Omental fat pad (tissue), 4 donors: Measurements from ENCODE around the gene KLHL25. TPM values are rescaled to one million over a fixed set of nuclear protein-coding genes. Genes with fewer than 3 reads are reported as not detected.
A peak's percentile ranks its signal among the peaks of the same experiment; 100 is the strongest.

Experiments used
- ATAC-seq: fragments of 150-250 bp; one replicate; pipeline ENCODE4 v1.9.1; 2016; ENCODE audit warnings: mild to moderate bottlenecking, moderate library complexity; ENCODE audit not compliant: low FRiP score
- DNase-seq: peaks from one replicate; pipeline ENCODE4 v3.0.0-alpha.2; 2019; ENCODE audit warnings: low spot score
- total RNA-seq, 4 donors: library from RNA; depleted of rRNA; stranded (reverse); fragments of >200 nt; gene quantifications; one replicate each; pipeline ENCODE4 v1.1.0, GENCODE V29; 2016
- TF ChIP-seq, protein P1 (sequence below), 3 donors: fragments of 450-650 bp; IDR thresholded peaks; one replicate each; pipeline ENCODE4 v1.5.1; 2016 to 2017; ENCODE audit warnings: antibody characterized with exemption in 3 of 3, mild to moderate bottlenecking in 3 of 3, moderate library complexity in 2 of 3

The KLHL25 gene
- total RNA-seq, 4 donors from 2014 or later, result 12.0 to 45.8 (median 22.3) TPM

DNA sequence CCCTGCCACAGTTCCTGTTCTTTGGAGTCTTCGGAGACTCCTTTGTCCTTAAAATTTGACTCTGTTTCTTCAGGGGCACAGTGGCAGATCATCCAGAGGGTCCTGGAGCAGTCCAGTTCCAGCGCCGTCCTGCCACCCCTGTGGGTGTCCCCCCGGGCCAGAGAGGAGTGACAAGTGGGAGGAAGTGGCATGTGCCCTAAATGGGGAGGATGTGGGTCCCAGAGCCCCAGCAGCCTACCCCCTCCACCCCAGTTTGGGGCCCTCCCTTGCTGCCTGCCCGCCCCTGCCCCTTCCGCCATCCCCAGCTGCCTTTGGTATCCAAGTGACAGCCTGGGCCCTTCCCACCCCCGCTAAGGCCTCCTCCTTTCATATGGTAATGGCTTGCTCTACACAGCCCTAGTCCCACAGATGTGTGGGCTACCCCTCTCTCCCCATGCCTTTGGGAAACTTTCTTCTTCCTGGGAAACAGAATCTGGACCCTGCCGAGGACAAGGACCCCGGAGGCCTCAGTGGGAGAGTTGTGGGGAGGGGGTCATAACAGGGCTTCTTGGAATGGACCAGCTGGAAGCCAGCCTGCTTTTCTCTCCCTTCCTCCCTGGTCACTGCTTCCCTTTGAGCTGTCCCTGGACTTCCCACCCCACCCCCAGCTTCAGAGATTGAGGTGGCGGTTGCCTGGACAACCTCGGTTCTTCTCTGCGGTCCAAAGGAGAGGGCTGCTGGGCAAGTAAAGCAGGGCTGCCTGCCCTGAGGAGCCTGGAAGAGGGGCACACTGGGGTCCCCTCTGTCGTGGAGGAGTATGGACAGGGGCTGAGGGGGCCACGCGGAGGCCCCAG lies 43.2 kb downstream of the KLHL25 start:
- TF ChIP-seq, protein P1, sequence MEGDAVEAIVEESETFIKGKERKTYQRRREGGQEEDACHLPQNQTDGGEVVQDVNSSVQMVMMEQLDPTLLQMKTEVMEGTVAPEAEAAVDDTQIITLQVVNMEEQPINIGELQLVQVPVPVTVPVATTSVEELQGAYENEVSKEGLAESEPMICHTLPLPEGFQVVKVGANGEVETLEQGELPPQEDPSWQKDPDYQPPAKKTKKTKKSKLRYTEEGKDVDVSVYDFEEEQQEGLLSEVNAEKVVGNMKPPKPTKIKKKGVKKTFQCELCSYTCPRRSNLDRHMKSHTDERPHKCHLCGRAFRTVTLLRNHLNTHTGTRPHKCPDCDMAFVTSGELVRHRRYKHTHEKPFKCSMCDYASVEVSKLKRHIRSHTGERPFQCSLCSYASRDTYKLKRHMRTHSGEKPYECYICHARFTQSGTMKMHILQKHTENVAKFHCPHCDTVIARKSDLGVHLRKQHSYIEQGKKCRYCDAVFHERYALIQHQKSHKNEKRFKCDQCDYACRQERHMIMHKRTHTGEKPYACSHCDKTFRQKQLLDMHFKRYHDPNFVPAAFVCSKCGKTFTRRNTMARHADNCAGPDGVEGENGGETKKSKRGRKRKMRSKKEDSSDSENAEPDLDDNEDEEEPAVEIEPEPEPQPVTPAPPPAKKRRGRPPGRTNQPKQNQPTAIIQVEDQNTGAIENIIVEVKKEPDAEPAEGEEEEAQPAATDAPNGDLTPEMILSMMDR (IDR thresholded peaks at IDR 0.05), result no peak
- DNase-seq, result peak; percentile 22
- no peak for ATAC-seq

DNA sequence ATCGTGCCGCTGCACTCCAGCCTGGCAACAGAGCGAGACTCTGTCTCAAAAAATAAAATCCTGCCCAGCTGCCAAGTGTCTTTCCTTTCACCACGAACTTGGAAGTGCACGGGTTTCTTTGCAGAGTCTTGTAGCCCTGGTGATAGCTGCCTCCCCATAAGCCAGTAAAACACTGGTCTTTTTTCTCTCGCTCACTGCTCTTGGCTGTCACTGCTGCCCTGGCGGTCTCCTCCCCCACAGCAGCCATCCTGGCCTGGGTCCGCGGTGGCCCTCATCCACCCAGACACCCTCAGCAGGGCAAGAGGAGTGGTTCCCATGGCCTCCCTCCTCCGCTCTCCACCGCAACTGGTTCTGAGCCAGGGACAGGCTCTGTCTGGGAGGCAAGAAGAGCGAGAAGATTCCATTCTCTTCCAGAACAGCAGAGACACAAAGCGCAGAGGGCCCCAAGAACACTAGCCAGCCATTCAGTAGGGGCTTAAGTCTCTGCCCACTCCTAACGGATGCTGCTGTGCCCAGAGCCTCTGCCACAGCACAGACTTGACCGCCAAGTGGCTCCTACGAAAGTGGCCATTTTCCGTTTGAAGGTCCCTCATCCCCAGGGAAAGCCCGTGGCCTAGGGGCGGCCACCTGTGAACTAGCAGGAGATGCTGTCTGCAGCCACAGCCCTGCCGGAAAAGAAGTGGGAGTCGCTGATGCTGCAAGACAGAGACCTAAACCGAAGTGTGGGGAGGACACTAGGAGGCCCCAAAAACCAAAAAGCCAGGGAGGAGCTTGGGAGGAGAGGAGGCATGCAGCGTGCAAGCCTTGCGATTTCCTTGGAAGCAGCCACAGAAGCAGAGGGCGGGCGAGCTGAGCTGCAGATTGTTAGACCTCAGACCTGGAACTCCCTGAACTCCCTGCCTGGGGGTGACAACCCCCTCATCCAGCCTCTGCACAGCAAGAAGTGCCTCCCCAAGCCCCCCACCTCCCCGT lies 44.1 kb downstream of the KLHL25 start:
- ATAC-seq (peak; percentile 15), DNase-seq (peak; percentile 21)
- TF ChIP-seq, protein P1 (IDR thresholded peaks at IDR 0.05), result no peak

DNA sequence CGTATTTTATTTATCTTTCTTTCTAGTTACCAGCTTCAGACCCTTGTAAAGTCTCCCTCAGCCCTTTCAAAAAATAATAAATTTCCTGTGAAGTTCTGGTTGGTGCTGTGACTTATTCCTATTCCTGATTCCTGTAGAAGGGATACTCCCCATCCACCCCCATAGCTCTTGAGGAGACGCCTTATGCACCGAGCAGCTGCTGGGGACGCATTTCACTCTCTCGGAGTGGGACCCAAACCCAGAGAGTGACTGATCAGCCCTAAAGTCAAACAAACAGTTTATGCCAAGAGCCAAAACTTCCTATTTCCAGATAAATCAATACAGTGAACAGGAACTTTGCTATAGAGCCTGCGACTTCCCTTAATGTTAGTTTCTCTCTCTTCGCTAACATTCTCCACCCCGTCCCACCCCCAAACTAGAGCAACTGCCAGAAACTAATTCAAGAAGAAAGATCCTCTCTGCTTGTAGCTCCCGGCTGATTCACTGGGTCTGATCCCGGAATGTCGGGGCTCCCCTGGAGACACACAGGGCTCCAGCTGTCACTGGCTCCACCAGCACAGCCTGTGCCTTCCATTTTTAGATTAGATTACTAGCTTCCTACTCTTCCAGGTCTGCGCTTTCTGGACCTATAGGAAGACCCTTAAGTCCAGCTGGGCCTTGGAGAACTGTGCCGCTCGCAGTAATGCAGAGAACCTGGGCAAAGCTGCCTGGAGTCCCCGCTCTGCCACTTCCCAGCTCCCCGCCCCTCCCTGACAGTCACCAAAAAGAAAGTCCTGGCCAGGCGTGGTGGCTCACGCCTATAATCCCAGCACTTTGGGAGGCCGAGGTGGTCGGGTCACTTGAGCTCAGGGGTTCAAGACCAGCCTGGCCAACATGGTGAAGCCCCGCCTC lies 45.2 kb downstream of the KLHL25 start:
- ATAC-seq, result no peak
- peak; percentile 21 for DNase-seq
- TF ChIP-seq, protein P1 (IDR thresholded peaks at IDR 0.05), result no peak

DNA sequence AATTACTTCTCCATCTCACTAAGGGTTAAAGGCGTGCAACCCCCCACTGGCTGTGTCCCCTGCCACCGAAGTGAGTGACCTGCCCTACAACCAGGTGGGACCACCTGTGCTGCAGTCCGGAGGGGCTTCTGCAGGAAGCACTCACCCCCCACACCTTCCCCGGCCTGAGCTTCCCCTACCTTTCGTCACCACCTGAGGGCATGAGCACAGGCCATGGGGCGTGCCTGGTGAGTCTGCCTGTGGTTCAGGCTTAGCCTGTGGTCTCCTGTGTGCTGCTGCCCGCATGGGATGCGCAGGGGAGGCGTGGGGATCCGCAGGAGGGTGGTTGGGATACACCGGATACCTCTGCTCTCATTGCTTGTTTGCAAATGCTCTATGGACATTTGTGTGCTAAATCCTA lies 46.0 kb downstream of the KLHL25 start:
- ATAC-seq, result no peak
- TF ChIP-seq, protein P1 (IDR thresholded peaks at IDR 0.05), result no peak
- no peak for DNase-seq

DNA sequence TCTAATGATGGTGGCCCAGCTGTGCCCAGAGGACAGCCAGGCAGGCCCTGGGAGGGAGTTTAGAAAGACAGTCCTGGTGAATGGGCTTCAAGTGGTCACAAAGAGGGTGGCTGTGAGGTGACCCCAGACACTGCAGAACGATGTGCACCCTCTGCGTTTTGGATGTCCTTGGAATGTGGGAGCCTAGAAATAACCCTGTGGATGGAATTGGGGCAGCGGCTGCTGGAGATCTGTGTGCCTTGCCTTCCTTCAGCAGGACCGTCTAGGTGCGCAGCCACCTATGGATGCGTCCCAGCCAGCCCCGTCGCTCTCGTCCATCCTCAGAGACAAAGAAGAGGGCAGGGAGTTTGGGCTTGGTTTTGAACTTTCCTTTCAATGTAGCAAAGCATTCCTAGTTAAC lies 46.5 kb downstream of the KLHL25 start:
- ATAC-seq (no peak), DNase-seq (no peak)
- TF ChIP-seq, protein P1 (IDR thresholded peaks at IDR 0.05), result no peak

DNA sequence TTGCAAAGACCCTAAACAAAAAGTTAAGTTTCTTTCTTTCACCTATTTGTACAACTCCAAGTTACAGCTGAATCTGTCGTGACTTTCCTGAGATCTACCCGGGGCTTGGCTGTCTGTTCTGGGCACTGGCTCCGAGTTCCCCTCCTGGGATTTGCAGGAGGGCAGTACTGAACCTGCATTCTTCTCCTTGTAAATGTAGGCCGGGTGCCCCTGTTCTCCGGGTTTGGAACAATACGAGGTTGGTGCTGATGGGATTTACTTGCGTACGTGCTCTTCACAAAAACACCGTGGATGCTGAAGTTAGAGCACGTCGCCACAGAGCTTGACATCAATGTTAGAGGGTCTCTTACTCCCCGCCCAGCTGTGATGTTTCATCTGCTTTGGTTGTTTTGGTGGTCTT lies 48.1 kb downstream of the KLHL25 start:
- no peak for ATAC-seq
- no peak for DNase-seq
- TF ChIP-seq, protein P1 (IDR thresholded peaks at IDR 0.05), result no peak
